ENCODE results near the gene MTPN. TPM values are rescaled to one million over a fixed set of nuclear protein-coding genes. Genes with fewer than 3 reads are reported as not detected.

Gene MTPN
- total RNA-seq, 1 donor, result 117 TPM

DNA sequence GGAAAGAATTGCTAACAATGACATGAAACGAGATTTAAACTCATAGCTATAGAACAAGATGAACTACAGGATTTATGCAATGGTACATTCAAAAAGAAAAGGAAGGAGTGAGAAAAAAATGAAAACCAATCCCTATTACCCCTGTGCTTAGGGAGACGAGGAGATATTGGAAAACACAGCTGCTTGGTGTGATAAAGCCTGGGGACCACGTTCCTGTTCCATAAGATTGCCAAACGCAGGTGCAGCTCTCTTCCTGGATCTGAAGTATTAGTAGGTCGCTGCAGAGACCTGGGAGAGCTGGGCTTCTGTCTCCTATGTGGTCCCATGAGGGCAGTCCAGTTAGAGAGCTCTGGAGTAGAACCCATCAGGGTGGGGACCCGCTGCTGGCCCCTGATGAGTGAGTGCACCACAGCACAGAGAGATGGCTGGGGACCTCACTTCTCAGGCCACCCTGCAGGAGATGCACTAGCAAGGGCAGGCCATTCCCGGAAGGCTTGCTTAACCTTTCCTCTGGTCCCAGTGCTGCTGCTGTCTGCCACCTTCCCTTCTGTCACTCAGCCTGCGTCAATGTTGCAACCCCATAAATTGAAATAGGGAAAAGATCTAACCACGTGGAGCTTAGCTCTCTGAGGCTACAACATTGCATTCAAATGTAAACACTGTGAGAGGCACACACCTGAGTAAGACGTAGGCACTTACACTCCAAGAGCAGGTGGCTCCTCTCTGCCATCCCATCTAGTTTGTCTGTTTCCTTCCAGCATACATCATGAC lies 57.9 kb downstream of the MTPN start:
- TF ChIP-seq, protein P1, sequence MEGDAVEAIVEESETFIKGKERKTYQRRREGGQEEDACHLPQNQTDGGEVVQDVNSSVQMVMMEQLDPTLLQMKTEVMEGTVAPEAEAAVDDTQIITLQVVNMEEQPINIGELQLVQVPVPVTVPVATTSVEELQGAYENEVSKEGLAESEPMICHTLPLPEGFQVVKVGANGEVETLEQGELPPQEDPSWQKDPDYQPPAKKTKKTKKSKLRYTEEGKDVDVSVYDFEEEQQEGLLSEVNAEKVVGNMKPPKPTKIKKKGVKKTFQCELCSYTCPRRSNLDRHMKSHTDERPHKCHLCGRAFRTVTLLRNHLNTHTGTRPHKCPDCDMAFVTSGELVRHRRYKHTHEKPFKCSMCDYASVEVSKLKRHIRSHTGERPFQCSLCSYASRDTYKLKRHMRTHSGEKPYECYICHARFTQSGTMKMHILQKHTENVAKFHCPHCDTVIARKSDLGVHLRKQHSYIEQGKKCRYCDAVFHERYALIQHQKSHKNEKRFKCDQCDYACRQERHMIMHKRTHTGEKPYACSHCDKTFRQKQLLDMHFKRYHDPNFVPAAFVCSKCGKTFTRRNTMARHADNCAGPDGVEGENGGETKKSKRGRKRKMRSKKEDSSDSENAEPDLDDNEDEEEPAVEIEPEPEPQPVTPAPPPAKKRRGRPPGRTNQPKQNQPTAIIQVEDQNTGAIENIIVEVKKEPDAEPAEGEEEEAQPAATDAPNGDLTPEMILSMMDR (IDR thresholded peaks at IDR 0.05; ENCODE audit: extremely low read depth, low read depth, low read length), result no peak
- Histone ChIP-seq H2AFZ (ENCODE audit: low read length) (no peak overlapping the region), H3K9me3 (ENCODE audit: low read depth, low read length) (no peaks in the 10 kb centered on the region), H3K27me3 (ENCODE audit: insufficient read depth, low read length) (no peaks in the 10 kb centered on the region), H3K4me1 (ENCODE audit: insufficient read depth, low read length) (peaks cover 9% of the 10 kb centered on the region), H3K79me2 (ENCODE audit: insufficient read depth, low read length) (no peaks in the 10 kb centered on the region), H3K4me3 (ENCODE audit: insufficient read depth, low read length) (no peak overlapping the region), H3K4me2 (ENCODE audit: insufficient read depth, low read length) (no peak overlapping the region), H3K36me3 (ENCODE audit: insufficient read depth, low read length) (no peaks in the 10 kb centered on the region), H4K20me1 (ENCODE audit: insufficient read depth, low read length) (no peaks in the 10 kb centered on the region), H3K27ac (ENCODE audit: low read depth, low read length) (no peak overlapping the region)
- DNase-seq (ENCODE audit: insufficient read length, low spot score, missing footprints), result no peak

DNA sequence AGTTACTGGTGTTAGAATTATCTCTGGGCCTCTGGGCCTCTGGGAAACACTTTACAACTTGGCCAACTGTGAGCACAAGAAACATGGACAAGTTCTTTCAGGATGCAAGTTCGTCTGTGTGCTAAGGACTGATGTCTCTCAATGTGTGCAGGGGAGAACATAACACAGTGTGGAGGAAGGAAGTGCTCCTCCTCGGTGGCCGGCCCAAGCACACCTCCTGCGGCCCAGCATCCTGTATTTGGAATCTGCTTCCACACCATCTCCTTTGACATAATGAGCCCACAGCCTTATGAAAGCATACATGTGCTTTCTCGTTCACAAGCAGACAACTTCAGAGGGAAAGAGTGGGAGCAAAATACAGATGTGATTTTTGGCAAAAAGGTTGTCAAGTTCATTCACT lies 59.0 kb downstream of the MTPN start:
- H4K20me1 ChIP-seq (ENCODE audit: insufficient read depth, low read length), result no peaks in the 10 kb centered on the region
- H3K4me2 ChIP-seq (ENCODE audit: insufficient read depth, low read length), result no peak overlapping the region
- no peak for DNase-seq (ENCODE audit: insufficient read length, low spot score, missing footprints)
- H3K79me2 ChIP-seq (ENCODE audit: insufficient read depth, low read length), result no peaks in the 10 kb centered on the region
- TF ChIP-seq, protein P1 (IDR thresholded peaks at IDR 0.05; ENCODE audit: extremely low read depth, low read depth, low read length), result no peak
- no peaks in the 10 kb centered on the region for H3K27me3 ChIP-seq (ENCODE audit: insufficient read depth, low read length)
- H3K4me1 ChIP-seq (ENCODE audit: insufficient read depth, low read length), result peaks cover 3% of the 10 kb centered on the region
- H2AFZ ChIP-seq (ENCODE audit: low read length), result no peak overlapping the region
- H3K27ac ChIP-seq (ENCODE audit: low read depth, low read length), result no peak overlapping the region
- H3K9me3 ChIP-seq (ENCODE audit: low read depth, low read length), result no peaks in the 10 kb centered on the region
- H3K4me3 ChIP-seq (ENCODE audit: insufficient read depth, low read length), result no peak overlapping the region
- no peaks in the 10 kb centered on the region for H3K36me3 ChIP-seq (ENCODE audit: insufficient read depth, low read length)

DNA sequence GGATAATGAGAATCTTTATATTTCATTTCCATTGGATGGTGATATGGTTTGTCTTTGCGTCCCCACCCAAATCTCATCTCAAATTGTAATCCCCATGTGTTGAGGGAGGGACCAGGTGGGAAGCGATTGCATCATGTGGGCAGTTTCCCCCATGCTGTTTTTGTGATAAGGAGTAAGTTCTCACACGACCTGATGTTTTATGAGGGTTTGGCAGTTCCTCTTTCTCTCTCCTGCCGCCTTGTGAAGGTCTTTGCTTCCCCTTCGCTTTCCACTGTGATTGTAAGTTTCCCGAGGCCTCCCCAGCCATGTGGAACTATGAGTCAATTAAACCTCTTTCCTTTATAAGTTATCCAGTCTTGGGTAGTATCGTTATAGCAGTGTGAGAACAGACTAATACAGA lies 59.4 kb downstream of the MTPN start:
- no peaks in the 10 kb centered on the region for H3K9me3 ChIP-seq (ENCODE audit: low read depth, low read length)
- no peaks in the 10 kb centered on the region for H3K27me3 ChIP-seq (ENCODE audit: insufficient read depth, low read length)
- H3K4me2 ChIP-seq (ENCODE audit: insufficient read depth, low read length), result no peak overlapping the region
- no peaks in the 10 kb centered on the region for H3K4me1 ChIP-seq (ENCODE audit: insufficient read depth, low read length)
- no peaks in the 10 kb centered on the region for H4K20me1 ChIP-seq (ENCODE audit: insufficient read depth, low read length)
- no peak for DNase-seq (ENCODE audit: insufficient read length, low spot score, missing footprints)
- no peak overlapping the region for H3K4me3 ChIP-seq (ENCODE audit: insufficient read depth, low read length)
- TF ChIP-seq, protein P1 (IDR thresholded peaks at IDR 0.05; ENCODE audit: extremely low read depth, low read depth, low read length), result no peak
- no peaks in the 10 kb centered on the region for H3K36me3 ChIP-seq (ENCODE audit: insufficient read depth, low read length)
- H3K79me2 ChIP-seq (ENCODE audit: insufficient read depth, low read length), result no peaks in the 10 kb centered on the region
- H2AFZ ChIP-seq (ENCODE audit: low read length), result no peak overlapping the region
- H3K27ac ChIP-seq (ENCODE audit: low read depth, low read length), result no peak overlapping the region

DNA sequence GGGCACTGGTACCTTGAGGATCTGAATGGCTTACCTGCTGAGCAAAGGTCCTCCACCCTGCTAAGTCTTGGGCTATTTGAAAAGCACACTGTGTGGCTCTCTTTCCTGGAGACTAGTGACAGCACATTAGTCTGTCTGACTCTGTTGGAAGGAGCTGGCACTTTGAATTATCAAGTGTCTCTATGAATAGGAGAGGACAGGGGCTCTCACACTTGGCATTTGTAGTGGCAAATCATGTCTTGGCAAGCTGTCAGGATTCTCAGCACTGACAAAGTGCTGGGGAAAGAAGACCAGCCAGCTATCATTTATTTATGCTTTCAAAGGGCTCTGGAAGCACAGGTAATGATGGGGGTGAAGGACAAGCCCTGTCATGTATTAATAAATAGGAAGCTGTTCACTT lies 62.8 kb downstream of the MTPN start:
- no peaks in the 10 kb centered on the region for H4K20me1 ChIP-seq (ENCODE audit: insufficient read depth, low read length)
- TF ChIP-seq, protein P1 (IDR thresholded peaks at IDR 0.05; ENCODE audit: extremely low read depth, low read depth, low read length), result no peak
- H3K27ac ChIP-seq (ENCODE audit: low read depth, low read length), result no peak overlapping the region
- H3K27me3 ChIP-seq (ENCODE audit: insufficient read depth, low read length), result no peaks in the 10 kb centered on the region
- DNase-seq (ENCODE audit: insufficient read length, low spot score, missing footprints), result no peak
- H3K4me3 ChIP-seq (ENCODE audit: insufficient read depth, low read length), result no peak overlapping the region
- no peaks in the 10 kb centered on the region for H3K4me1 ChIP-seq (ENCODE audit: insufficient read depth, low read length)
- no peaks in the 10 kb centered on the region for H3K79me2 ChIP-seq (ENCODE audit: insufficient read depth, low read length)
- no peak overlapping the region for H3K4me2 ChIP-seq (ENCODE audit: insufficient read depth, low read length)
- no peaks in the 10 kb centered on the region for H3K9me3 ChIP-seq (ENCODE audit: low read depth, low read length)
- no peak overlapping the region for H2AFZ ChIP-seq (ENCODE audit: low read length)
- H3K36me3 ChIP-seq (ENCODE audit: insufficient read depth, low read length), result no peaks in the 10 kb centered on the region
